ENCODE results near the gene CLOCK.

- TF ChIP-seq POLR2AphosphoS5 (IDR thresholded peaks at IDR 0.05; ENCODE audit: low read length) (no peak), ZZZ3 (IDR thresholded peaks at IDR 0.05; ENCODE audit: control insufficient read depth, insufficient read length, low read depth) (no peak), USF2 (IDR thresholded peaks at IDR 0.05; ENCODE audit: borderline replicate concordance, low read depth, low read length) (no peak), EZH2 (IDR thresholded peaks at IDR 0.05; ENCODE audit: borderline replicate concordance, control insufficient read depth, low read depth, low read length) (no peak), MYC (IDR thresholded peaks at IDR 0.05; ENCODE audit: insufficient read depth, insufficient read length, insufficient replicate concordance, low read length, severe bottlenecking) (no peak), TCF7 (IDR thresholded peaks at IDR 0.05; ENCODE audit: borderline replicate concordance) (no peak), MXI1 (IDR thresholded peaks at IDR 0.05; ENCODE audit: low read depth, low read length) (no peak), CTCF (IDR thresholded peaks at IDR 0.05 in 2 of 3, conservative IDR thresholded peaks at IDR 0.05 in 1 of 3; ENCODE audit: control insufficient read depth in 2 of 3, extremely low read depth in 1 of 3, insufficient read depth in 1 of 3, low read depth in 3 of 3, low read length in 3 of 3) (no peak), NFIC (IDR thresholded peaks at IDR 0.05; ENCODE audit: low read depth, low read length) (no peak), ATF2 (IDR thresholded peaks at IDR 0.05; ENCODE audit: low read length) (no peak), BCL11A (IDR thresholded peaks at IDR 0.05; ENCODE audit: low read depth, low read length) (no peak), TCF12 (IDR thresholded peaks at IDR 0.05; ENCODE audit: low read depth, low read length) (no peak)
These were observed 88.5 kb downstream of the CLOCK start for GRCh38 chr4:55458164-55458563.
